GM19467 (cell line): ENCODE results near the gene RABL3.
"Not testable (repeated sequence)": the region's sequence is repeated elsewhere in the genome, so short reads cannot be mapped to it uniquely, and the experiment has no call there.

Experiments
- ATAC-seq: cut with Tn5 transposase; IDR thresholded peaks from one replicate; pipeline ENCODE4 v1.9.1; 2021; ENCODE audit warnings: mild to moderate bottlenecking, moderate library complexity; ENCODE audit not compliant: unreplicated experiment

Gene RABL3

GRCh38 chr3:120649830-120650233 lies 92.5 kb downstream of the RABL3 start:
- ATAC-seq, result no peak

DNA sequence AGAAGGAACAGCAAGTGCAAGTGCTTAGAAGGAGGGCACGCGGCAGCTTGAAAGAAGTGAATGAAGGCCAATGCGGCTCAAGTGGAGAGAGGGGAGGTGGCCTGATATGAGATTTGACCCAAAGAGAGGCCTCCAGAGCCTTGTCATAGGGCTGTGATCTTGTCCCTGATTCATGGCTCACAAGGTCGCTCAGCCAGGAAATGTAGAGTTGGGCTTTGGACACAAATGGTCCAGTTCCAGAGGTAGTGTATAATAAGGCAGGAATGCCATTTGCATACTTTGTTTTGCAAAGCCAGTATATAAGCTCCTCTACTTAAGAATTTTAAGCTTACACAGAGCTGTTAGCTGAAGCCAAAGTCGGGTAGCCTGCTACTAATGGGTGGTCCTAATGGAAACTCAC lies 94.0 kb downstream of the RABL3 start:
- no peak for ATAC-seq

DNA sequence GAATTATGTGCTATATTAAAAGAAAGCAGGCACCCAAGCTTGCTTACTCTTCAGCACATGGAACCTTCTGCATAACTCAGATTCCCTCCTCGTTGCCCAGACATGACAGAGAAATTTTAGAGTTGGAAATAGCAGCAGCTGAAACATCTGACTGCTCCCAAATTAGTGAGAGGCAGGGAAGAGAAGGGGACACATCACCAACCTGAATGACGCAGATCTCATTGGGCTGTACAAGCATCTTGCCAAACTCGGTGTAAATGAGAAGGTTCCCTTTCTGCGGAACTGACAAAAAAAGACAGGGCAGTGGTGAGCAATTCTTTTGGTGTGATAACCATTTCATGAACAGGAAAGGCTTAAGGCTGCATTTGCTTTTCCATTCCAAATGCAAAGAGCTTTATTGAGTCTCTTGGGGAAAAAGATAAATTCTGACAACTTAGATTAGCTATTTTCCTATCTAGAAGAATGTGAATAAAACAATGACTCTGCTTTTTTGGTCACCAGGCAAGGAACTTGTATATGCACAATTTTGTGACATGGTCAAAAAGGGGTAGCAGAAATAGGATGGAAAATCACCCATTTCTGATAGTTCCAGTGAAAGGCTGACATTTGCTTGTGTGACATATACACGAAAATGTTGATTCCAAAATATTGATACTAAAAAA lies 95.4 kb downstream of the RABL3 start:
- ATAC-seq, result no peak

GRCh38 chr3:120645083-120645845 lies 97.1 kb downstream of the RABL3 start:
- no peak for ATAC-seq

GRCh38 chr3:120642368-120642948 lies 99.9 kb downstream of the RABL3 start:
- ATAC-seq, result no peak

DNA sequence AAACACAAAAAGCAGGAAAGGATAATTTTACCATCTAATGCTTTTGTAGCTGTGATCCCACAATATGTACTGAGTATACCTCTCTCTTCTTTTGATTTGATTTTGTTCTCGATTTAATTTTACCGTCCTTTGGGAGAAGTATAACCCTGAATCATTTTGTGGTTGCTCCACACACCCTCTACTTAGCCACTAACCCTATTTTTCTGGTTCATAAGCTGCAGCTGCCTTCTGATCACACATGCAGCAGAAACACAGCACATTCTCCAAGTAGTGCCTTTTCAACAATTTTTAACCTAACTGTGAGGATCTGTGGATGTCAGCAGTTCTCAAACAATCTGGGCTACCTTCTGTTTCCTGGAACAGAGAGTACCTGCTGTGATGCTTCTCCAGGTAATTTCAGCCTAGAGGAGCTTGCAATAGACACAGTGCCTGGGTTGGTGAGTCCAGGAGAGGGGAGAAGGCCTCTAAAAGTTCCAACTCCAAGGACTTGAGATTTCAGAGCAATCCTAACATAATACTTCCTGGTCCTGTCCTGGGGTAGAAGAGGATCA lies 100.5 kb downstream of the RABL3 start:
- no peak for ATAC-seq

DNA sequence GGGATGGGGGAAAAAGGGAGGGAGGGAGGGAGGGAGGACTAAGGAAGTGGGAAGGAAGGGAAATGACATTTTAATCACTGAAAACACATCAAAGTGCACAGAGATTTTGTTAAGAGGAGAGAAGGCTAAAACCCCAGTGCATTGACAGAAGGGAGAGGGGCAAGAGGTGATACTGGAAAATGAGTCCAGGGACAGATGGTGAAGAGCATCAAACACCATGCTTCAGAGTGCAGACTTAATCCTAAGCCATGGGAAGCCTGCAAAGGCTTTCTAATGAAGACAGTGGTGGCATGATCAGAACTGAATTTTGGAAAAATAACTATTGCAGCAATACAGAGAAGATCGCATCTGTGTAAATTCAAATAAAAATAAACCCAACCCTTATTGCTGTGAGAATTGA lies 102.1 kb downstream of the RABL3 start:
- no peak for ATAC-seq

DNA sequence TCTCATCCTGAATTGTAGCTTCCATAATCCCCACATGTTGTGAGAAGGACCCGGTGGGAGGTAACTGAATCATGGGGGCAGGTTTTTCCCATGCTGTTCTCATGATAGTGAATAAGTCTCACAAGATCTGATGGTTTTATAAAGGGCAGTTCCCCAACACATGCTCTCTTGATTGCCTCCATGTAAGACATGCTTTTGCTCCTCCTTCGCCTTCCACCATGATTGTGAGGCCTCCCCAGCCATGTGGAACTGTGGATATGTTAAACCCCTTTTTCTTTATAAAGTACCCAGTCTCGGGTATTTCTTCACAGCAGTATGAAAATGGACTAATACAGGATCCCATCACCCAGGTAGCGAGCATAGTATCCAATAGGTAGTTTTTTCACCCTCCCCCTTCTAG lies 103.5 kb downstream of the RABL3 start:
- ATAC-seq, result not testable (repeated sequence)

DNA sequence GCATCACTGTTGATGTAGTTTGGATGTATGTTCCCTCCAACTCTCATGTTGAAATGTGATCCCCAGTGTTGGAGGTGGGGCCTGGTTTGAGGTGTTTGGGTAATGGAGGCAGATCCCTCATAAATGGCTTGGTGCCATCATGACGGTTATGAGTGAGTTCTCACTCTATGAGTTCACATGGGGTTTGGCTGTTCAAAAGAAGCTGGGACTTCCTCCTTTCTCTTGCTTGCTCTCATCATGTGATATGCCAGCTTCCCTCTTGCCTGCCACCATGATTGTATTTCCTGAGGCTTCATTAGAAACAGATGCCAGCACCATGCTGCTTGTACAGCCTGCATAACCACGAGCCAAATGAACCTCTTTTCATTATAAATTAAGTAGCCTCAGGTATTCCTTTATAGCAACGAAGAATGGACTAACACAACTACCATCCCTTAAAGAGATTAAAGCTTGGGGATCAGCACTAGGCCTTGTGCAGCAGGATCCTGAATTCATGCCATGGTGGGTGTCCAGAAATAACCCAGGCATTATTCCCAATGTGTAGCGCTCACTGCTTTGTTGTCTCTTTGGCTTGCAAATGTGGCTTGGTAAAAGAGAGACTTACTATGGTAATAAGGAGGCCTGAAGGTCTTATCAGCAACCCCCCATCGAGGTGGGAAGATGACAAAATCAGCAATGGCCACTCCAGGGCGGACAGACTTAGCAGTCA lies 104.3 kb downstream of the RABL3 start:
- ATAC-seq, result no peak

- ATAC-seq, result no peak
Measured at GRCh38 chr3:120636795-120637401, 105.4 kb downstream of the RABL3 start.
